Esophagus squamous epithelium (tissue), 5 donors: ENCODE results near the gene IKZF1. TPM values are rescaled to one million over a fixed set of nuclear protein-coding genes. Genes with fewer than 3 reads are reported as not detected.

Experiments
- DNase-seq: peaks from one replicate; lab custom pipeline; 2025; lab: John Stamatoyannopoulos, UW
- H3K27ac ChIP-seq, 4 donors: fragments of 200-600 bp; sonication (generic); one replicate each; pipeline ENCODE4 v1.5.1; 2016 to 2019; ENCODE audit warnings: mild to moderate bottlenecking in 1 of 4
- H3K27me3 ChIP-seq, 4 donors: fragments of 200-600 bp; sonication (generic); 1 replicate in 3 of 4; 2 replicates in 1 of 4; pipeline versions ENCODE4 v1.5.1 to v1.6.0; 2017 to 2021; ENCODE audit warnings: antibody characterized with exemption in 1 of 4
- H3K36me3 ChIP-seq, 3 donors: fragments of 200-600 bp; sonication (generic); one replicate each; pipeline ENCODE4 v1.5.1; 2016 to 2019
- H3K4me1 ChIP-seq, 3 donors: fragments of 200-600 bp; sonication (generic); one replicate each; pipeline ENCODE4 v1.5.1; 2017 to 2019
- H3K4me3 ChIP-seq, 4 donors: fragments of 200-600 bp; sonication (generic); 1 replicate in 3 of 4; 2 replicates in 1 of 4; pipeline ENCODE4 v1.5.1; 2016 to 2019; ENCODE audit warnings: mild to moderate bottlenecking in 2 of 4, moderate library complexity in 1 of 4
- H3K9me3 ChIP-seq, 3 donors: fragments of 200-600 bp; sonication (generic); one replicate each; pipeline ENCODE4 v1.5.1; 2016 to 2019
- CTCF ChIP-seq, 6 experiments: fragments of 450-650 bp in 4 of 6; fragments of 200-600 bp in 2 of 6; sonication (generic) in 2 of 6; IDR thresholded peaks; one replicate each; pipeline ENCODE4 v1.5.1; 2016 to 2019; ENCODE audit warnings: antibody characterized with exemption in 6 of 6, mild to moderate bottlenecking in 4 of 6, moderate library complexity in 4 of 6
- POLR2A ChIP-seq, 4 donors: fragments of 450-650 bp; IDR thresholded peaks; one replicate each; pipeline ENCODE4 v1.6.1; 2017; ENCODE audit warnings: antibody characterized with exemption in 4 of 4, mild to moderate bottlenecking in 4 of 4, moderate library complexity in 3 of 4
- WGBS, 2 donors: methylation state at CpG; one replicate each; pipeline ENCODE4 v1.1.5; 2018; 5-methylcytosine and 5-hydroxymethylcytosine counted together
- intact Hi-C: fragments of 100-400 bp; cut with DNase I; formaldehyde crosslinking; loops from one replicate; pipeline ENCODE4 v1.15.0; 2022
- total RNA-seq, 4 donors: library from RNA; depleted of rRNA; stranded (reverse); fragments of >200 nt; gene quantifications; one replicate each; pipeline ENCODE4 v1.1.0, GENCODE V29; 2016
- donor health status: DM: yes; HTN: yes; CAD: no.

IKZF1 gene
- total RNA-seq, 4 donors from 2014 or later: 4.9 to 29.6 (median 8.4) TPM

GRCh38 chr7:50282813-50283605 lies 21.5 kb upstream of the IKZF1 start:
- no peak for DNase-seq
- TF ChIP-seq POLR2A (IDR thresholded peaks at IDR 0.05) (no peak), CTCF (IDR thresholded peaks at IDR 0.05) (no peak)
- peak overlapping the region in 1 of 4 donors; percentile 14 for H3K27ac ChIP-seq
- H3K4me1 ChIP-seq: no peaks in the 10 kb centered on the region
- no peak overlapping the region for H3K4me3 ChIP-seq
- intact Hi-C loops: no loop called here
- H3K27me3 ChIP-seq: no peaks in the 10 kb centered on the region
- WGBS, 2 donors: 65 to 66% methylated on average over 11 of the region's 11 CpGs
- no peaks in the 10 kb centered on the region for H3K36me3 ChIP-seq
- H3K9me3 ChIP-seq: no peaks in the 10 kb centered on the region

GRCh38 chr7:50283731-50284130 lies 20.8 kb upstream of the IKZF1 start:
- Histone ChIP-seq H3K27me3 (no peaks in the 10 kb centered on the region), H3K4me1 (no peaks in the 10 kb centered on the region), H3K36me3 (no peaks in the 10 kb centered on the region), H3K27ac (no peak overlapping the region), H3K9me3 (no peaks in the 10 kb centered on the region), H3K4me3 (no peak overlapping the region)
- no peak for DNase-seq
- 63 to 87% methylated on average over 4 of the region's 4 CpGs for WGBS, 2 donors
- TF ChIP-seq POLR2A (IDR thresholded peaks at IDR 0.05) (no peak), CTCF (IDR thresholded peaks at IDR 0.05) (no peak)
- intact Hi-C loops: no loop called here

GRCh38 chr7:50284296-50284695 lies 20.2 kb upstream of the IKZF1 start:
- intact Hi-C loops: no loop called here
- Histone ChIP-seq H3K4me1 (no peaks in the 10 kb centered on the region), H3K27me3 (no peaks in the 10 kb centered on the region), H3K4me3 (no peak overlapping the region), H3K27ac (no peak overlapping the region), H3K36me3 (no peaks in the 10 kb centered on the region), H3K9me3 (no peaks in the 10 kb centered on the region)
- no peak for DNase-seq
- TF ChIP-seq POLR2A (IDR thresholded peaks at IDR 0.05): no peak
- TF ChIP-seq CTCF (IDR thresholded peaks at IDR 0.05): no peak
- WGBS, 2 donors: 88 to 89% methylated on average over 1 to 2 of the region's 3 CpGs

GRCh38 chr7:50285269-50285668 lies 19.2 kb upstream of the IKZF1 start:
- no peak for DNase-seq
- TF ChIP-seq POLR2A (IDR thresholded peaks at IDR 0.05): no peak
- TF ChIP-seq CTCF (IDR thresholded peaks at IDR 0.05): no peak
- H3K36me3 ChIP-seq: no peaks in the 10 kb centered on the region
- H3K4me1 ChIP-seq: no peaks in the 10 kb centered on the region
- H3K9me3 ChIP-seq: no peaks in the 10 kb centered on the region
- WGBS, 2 donors: 50 to 53% methylated on average over 4 of the region's 4 CpGs
- no peaks in the 10 kb centered on the region for H3K27me3 ChIP-seq
- H3K4me3 ChIP-seq: no peak overlapping the region
- intact Hi-C loops: no loop called here
- H3K27ac ChIP-seq: no peak overlapping the region

- no peaks in the 10 kb centered on the region for H3K36me3 ChIP-seq
- H3K27ac ChIP-seq: no peak overlapping the region
- intact Hi-C loops: no loop called here
- TF ChIP-seq POLR2A (IDR thresholded peaks at IDR 0.05) (no peak), CTCF (IDR thresholded peaks at IDR 0.05) (no peak)
- no peaks in the 10 kb centered on the region for H3K4me1 ChIP-seq
- no peak overlapping the region for H3K4me3 ChIP-seq
- H3K27me3 ChIP-seq: no peaks in the 10 kb centered on the region
- no peak for DNase-seq
- 78 to 80% methylated on average over 1 of the region's 1 CpG for WGBS, 2 donors
- H3K9me3 ChIP-seq: no peaks in the 10 kb centered on the region
Measured at GRCh38 chr7:50287129-50287528, 17.4 kb upstream of the IKZF1 start.
